GM20000 (cell line): ENCODE data around the gene RPS6KL1.

Source experiments
- DNase-seq: peaks from one replicate; pipeline ENCODE4 v3.0.0; 2012; ENCODE audit warnings: low spot score
- TF ChIP-seq, protein P1 (sequence below): IDR thresholded peaks from 2 replicates; pipeline ENCODE4 v1.5.1; 2012; ENCODE audit warnings: mild to moderate bottlenecking, control low read depth; ENCODE audit errors: extremely low read depth, missing control alignments

RPS6KL1 gene

GRCh38 chr14:74962046-74962445 lies 39.0 kb upstream of the RPS6KL1 start:
- no peak for DNase-seq
- TF ChIP-seq, protein P1, sequence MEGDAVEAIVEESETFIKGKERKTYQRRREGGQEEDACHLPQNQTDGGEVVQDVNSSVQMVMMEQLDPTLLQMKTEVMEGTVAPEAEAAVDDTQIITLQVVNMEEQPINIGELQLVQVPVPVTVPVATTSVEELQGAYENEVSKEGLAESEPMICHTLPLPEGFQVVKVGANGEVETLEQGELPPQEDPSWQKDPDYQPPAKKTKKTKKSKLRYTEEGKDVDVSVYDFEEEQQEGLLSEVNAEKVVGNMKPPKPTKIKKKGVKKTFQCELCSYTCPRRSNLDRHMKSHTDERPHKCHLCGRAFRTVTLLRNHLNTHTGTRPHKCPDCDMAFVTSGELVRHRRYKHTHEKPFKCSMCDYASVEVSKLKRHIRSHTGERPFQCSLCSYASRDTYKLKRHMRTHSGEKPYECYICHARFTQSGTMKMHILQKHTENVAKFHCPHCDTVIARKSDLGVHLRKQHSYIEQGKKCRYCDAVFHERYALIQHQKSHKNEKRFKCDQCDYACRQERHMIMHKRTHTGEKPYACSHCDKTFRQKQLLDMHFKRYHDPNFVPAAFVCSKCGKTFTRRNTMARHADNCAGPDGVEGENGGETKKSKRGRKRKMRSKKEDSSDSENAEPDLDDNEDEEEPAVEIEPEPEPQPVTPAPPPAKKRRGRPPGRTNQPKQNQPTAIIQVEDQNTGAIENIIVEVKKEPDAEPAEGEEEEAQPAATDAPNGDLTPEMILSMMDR: no peak

- no peak for DNase-seq
- TF ChIP-seq, protein P1: no peak
These were observed 38.3 kb upstream of the RPS6KL1 start for GRCh38 chr14:74961238-74961911.

GRCh38 chr14:74960736-74961135 lies 37.7 kb upstream of the RPS6KL1 start:
- no peak for DNase-seq
- TF ChIP-seq, protein P1: no peak

- DNase-seq: no peak
- TF ChIP-seq, protein P1: no peak
These were observed 36.6 kb upstream of the RPS6KL1 start for GRCh38 chr14:74959596-74960180.

DNA sequence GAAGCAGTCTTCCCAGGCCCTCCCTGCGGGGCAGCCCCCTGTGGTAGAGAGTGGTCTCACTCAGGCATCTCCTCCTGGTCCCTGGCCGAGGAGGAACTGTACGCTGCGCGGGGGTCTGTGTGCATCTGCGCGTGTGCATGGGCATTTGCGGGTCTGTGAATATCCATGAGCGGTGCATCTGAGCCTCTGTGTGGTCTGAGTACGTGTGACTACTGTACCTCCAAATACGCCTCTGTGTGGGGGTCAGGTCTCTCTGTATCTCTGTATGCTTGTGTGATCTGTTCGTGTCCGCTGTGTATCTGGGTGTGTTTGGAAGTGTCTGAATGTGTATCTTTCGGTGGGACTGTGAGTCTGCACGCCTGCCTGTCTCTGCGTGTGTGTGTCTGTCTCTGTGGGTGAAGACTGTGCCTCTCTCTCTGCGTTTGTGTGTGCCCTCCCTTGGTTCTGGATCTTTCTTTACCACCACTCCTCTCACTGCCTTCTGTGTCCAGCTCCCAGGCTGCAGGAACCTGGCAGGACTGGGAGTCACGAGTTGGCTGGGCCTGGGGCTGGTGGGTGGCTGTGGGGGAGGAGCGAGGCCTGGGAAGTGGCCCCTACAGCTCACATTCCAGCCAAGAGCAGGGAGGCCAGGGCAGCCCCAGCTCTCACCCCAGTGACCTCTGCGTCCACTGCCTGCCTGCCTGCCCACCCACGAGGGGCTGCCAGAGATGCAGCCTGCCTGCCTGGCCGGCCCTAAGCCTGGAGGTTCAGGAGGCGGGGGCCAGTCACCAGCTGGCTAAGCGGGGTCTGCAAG lies 33.4 kb upstream of the RPS6KL1 start:
- TF ChIP-seq, protein P1: no peak
- no peak for DNase-seq

DNA sequence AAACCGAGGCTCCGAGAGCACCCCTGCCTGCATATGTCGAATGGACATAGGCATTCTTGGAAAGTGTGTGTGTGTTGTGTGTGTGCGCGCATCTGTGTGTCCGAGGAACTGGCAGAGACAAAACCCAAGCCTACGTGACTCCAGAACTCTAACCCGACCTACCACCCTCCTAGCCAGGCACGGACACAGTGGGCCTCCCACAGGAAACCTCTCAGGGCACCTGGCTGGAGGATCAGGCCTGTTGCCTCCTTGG lies 32.9 kb upstream of the RPS6KL1 start:
- DNase-seq: no peak
- TF ChIP-seq, protein P1: no peak

- TF ChIP-seq, protein P1: no peak
- DNase-seq: peak; percentile 77
These were observed 32.4 kb upstream of the RPS6KL1 start, which contains the start of gene PGF for GRCh38 chr14:74955229-74956026. Gene PGF, minus strand, starts transcription at chr14:74955597. Its CDS starts 355 bp downstream, at chr14:74955242.
